Gastroesophageal sphincter (tissue), 3 donors: ENCODE measurements around the gene UGT2B17.
"Not testable (repeated sequence)": the region's sequence is repeated elsewhere in the genome, so short reads cannot be mapped to it uniquely, and the experiment has no call there.

Experiments
- EP300 ChIP-seq: sonication (generic); formaldehyde crosslinking; IDR thresholded peaks from one replicate; pipeline ENCODE4 v1.6.1; 2017; ENCODE audit warnings: antibody characterized with exemption, mild to moderate bottlenecking
- POLR2A ChIP-seq, 2 donors: fragments of 450-650 bp; IDR thresholded peaks; one replicate each; pipeline ENCODE4 v1.6.1; 2017; ENCODE audit warnings: antibody characterized with exemption in 2 of 2, mild to moderate bottlenecking in 2 of 2, moderate library complexity in 1 of 2
- POLR2AphosphoS5 ChIP-seq: sonication (generic); formaldehyde crosslinking; IDR thresholded peaks from one replicate; pipeline ENCODE4 v1.6.1; 2017; ENCODE audit warnings: antibody characterized with exemption
- TF ChIP-seq, protein P1 (sequence below), 4 experiments: fragments of 200-600 bp in 2 of 4; fragments of 450-650 bp in 2 of 4; sonication (generic) in 1 of 4; IDR thresholded peaks; one replicate each; pipeline ENCODE4 v1.5.1; 2017 to 2019; ENCODE audit warnings: antibody characterized with exemption in 4 of 4, mild to moderate bottlenecking in 2 of 4, moderate library complexity in 2 of 4

GRCh38 chr4:68566364-68566763 lies 9.8 kb downstream of the UGT2B17 start:
- not testable (repeated sequence) for TF ChIP-seq POLR2AphosphoS5; POLR2A (IDR thresholded peaks at IDR 0.05); EP300
- TF ChIP-seq, protein P1, sequence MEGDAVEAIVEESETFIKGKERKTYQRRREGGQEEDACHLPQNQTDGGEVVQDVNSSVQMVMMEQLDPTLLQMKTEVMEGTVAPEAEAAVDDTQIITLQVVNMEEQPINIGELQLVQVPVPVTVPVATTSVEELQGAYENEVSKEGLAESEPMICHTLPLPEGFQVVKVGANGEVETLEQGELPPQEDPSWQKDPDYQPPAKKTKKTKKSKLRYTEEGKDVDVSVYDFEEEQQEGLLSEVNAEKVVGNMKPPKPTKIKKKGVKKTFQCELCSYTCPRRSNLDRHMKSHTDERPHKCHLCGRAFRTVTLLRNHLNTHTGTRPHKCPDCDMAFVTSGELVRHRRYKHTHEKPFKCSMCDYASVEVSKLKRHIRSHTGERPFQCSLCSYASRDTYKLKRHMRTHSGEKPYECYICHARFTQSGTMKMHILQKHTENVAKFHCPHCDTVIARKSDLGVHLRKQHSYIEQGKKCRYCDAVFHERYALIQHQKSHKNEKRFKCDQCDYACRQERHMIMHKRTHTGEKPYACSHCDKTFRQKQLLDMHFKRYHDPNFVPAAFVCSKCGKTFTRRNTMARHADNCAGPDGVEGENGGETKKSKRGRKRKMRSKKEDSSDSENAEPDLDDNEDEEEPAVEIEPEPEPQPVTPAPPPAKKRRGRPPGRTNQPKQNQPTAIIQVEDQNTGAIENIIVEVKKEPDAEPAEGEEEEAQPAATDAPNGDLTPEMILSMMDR (IDR thresholded peaks at IDR 0.05): not testable (repeated sequence)
